OCI-LY1 (cell line): ENCODE data around the gene SMYD2.

Source experiments
- EZH2 ChIP-seq: fragments of 200-600 bp; sonication (generic), shearing (Covaris generic); IDR thresholded peaks from 2 replicates; pipeline ENCODE4 v1.8.0; 2017; ENCODE audit warnings: borderline replicate concordance, mixed run types, mild to moderate bottlenecking, antibody characterized with exemption, low read length, moderate library complexity, mixed read lengths
- TF ChIP-seq, protein P1 (sequence below): fragments of 200-600 bp; sonication (generic), shearing (Covaris generic); IDR thresholded peaks from 2 replicates; pipeline ENCODE4 v1.5.1; 2017; ENCODE audit warnings: mild to moderate bottlenecking, antibody characterized with exemption, low read length, moderate library complexity, mixed read lengths

DNA sequence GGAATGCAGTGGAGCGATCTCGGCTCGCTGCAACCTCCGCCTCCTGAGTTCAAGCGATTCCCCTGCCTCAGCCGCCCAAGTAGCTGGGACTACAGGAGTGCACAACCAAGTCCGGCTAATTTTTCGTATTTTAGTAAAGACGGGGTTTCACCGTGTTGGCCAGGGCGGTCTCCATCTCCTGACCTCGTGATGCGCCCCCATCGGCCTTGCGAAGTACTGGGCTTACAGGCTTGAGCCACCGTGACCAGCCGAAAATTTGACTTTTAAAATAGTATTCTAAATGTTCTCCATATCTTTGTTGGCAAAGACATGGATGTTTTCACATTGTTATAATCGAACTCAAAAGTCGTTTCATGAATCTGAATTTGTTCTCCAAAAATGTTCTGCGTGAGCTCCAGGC is 36.7 kb upstream of the SMYD2 start:
- TF ChIP-seq, protein P1, sequence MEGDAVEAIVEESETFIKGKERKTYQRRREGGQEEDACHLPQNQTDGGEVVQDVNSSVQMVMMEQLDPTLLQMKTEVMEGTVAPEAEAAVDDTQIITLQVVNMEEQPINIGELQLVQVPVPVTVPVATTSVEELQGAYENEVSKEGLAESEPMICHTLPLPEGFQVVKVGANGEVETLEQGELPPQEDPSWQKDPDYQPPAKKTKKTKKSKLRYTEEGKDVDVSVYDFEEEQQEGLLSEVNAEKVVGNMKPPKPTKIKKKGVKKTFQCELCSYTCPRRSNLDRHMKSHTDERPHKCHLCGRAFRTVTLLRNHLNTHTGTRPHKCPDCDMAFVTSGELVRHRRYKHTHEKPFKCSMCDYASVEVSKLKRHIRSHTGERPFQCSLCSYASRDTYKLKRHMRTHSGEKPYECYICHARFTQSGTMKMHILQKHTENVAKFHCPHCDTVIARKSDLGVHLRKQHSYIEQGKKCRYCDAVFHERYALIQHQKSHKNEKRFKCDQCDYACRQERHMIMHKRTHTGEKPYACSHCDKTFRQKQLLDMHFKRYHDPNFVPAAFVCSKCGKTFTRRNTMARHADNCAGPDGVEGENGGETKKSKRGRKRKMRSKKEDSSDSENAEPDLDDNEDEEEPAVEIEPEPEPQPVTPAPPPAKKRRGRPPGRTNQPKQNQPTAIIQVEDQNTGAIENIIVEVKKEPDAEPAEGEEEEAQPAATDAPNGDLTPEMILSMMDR = no peak
- TF ChIP-seq EZH2 = no peak
